K562 (cell line): Measurements from ENCODE around the gene SPIRE1. TPM values are rescaled to one million over a fixed set of nuclear protein-coding genes. Genes with fewer than 3 reads are reported as not detected.
A peak's percentile ranks its signal among the peaks of the same experiment; 100 is the strongest.

ENCODE experiments used
- ATAC-seq: fragments of 200-7000 bp; cut with Tn5 transposase; 3 replicates; pipeline ENCODE4 v1.9.1; 2020; ENCODE audit warnings: moderate library complexity
- BruUV-seq: library from RNA; stranded (reverse); fragments of 400-500 nt; replicated peaks from 2 replicates; lab custom pipeline; 2021; lab: Mats Ljungman, UMichigan
- CTCF ChIA-PET: fragments of 300-600 bp; formaldehyde crosslinking; extraction: SDS; loops from one replicate; lab custom pipeline; 2021; ENCODE audit warnings: low intra/inter-chr PET ratio; lab: Yijun Ruan, JAX
- POLR2A ChIA-PET: fragments of 300-600, 350-650 bp; sonication (Branson Sonifier 250); formaldehyde crosslinking; extraction: SDS; loops from one replicate; lab custom pipeline; 2021; ENCODE audit warnings: antibody characterized with exemption, inconsistent platforms; lab: Yijun Ruan, JAX
- DNase-seq, 4 experiments: peaks; one replicate each; pipeline versions ENCODE4 v3.0.0 to v3.0.0-alpha.2; 2011 to 2018; ENCODE audit warnings: low spot score in 3 of 4, mixed read lengths in 3 of 4; ENCODE audit errors: extremely low read depth in 1 of 4
- FAIRE-seq: peaks from 2 replicates; lab custom pipeline; 2011; peaks lifted over from hg19 to GRCh38; lab: Jason Lieb, UNC
- H2AFZ ChIP-seq: 2 replicates; pipeline ENCODE4 v1.6.0; 2011; ENCODE audit warnings: low read depth, low read length, control low read depth, inconsistent platforms
- H3K27ac ChIP-seq: fragments of 200-600 bp; 3 replicates; pipeline ENCODE4 v1.8.0; 2011; ENCODE audit warnings: low read depth, mild to moderate bottlenecking, control low read depth, inconsistent platforms, low read length, moderate library complexity, mixed read lengths; ENCODE audit errors: extremely low read depth
- H3K27me3 ChIP-seq, 2 experiments: fragments of 300-600 bp in 1 of 2; 2 replicates in 1 of 2; 3 replicates in 1 of 2; pipeline versions ENCODE4 v1.6.0 to v1.8.0; 2011; ENCODE audit warnings: inconsistent platforms in 2 of 2, low read length in 2 of 2, mild to moderate bottlenecking in 1 of 2, mixed read lengths in 1 of 2, moderate library complexity in 1 of 2; ENCODE audit not compliant: control insufficient read depth in 2 of 2, insufficient read depth in 2 of 2
- H3K36me3 ChIP-seq: fragments of 300-600 bp; 3 replicates; pipeline ENCODE4 v1.8.0; 2011; ENCODE audit warnings: mild to moderate bottlenecking, low read length, inconsistent platforms; ENCODE audit not compliant: control insufficient read depth, insufficient read depth
- H3K4me1 ChIP-seq, 2 experiments: fragments of 200-600 bp in 1 of 2; replicated peaks in 1 of 2; 2 replicates in 1 of 2; 3 replicates in 1 of 2; pipeline versions ENCODE4 v1.5.1 to v1.8.0; 2011; ENCODE audit warnings: inconsistent platforms in 2 of 2, low read length in 2 of 2, mild to moderate bottlenecking in 1 of 2, mixed read lengths in 1 of 2, moderate library complexity in 1 of 2; ENCODE audit not compliant: control insufficient read depth in 2 of 2, insufficient read depth in 2 of 2
- H3K4me2 ChIP-seq: 2 replicates; pipeline ENCODE4 v1.6.1; 2011; ENCODE audit warnings: low read length, control low read depth, inconsistent platforms, mixed read lengths; ENCODE audit not compliant: insufficient read depth
- H3K4me3 ChIP-seq: fragments of 200-600 bp; sonication (generic), shearing (Covaris generic); 2 replicates; pipeline ENCODE4 v1.5.1; 2016; ENCODE audit warnings: control low read depth, inconsistent platforms
- H3K79me2 ChIP-seq: fragments of 200-600 bp; 3 replicates; pipeline ENCODE4 v1.8.0; 2011; ENCODE audit warnings: low read length, inconsistent platforms; ENCODE audit not compliant: control insufficient read depth, insufficient read depth
- H3K9ac ChIP-seq, 2 experiments: 2 replicates each; pipeline versions ENCODE4 v1.6.0 to v1.6.1; 2011; ENCODE audit warnings: low read depth in 2 of 2, low read length in 2 of 2, control low read depth in 1 of 2, inconsistent platforms in 1 of 2, mild to moderate bottlenecking in 1 of 2, mixed read lengths in 1 of 2; ENCODE audit not compliant: insufficient read depth in 1 of 2
- H3K9me1 ChIP-seq: one replicate; pipeline ENCODE4 v1.6.0; 2011; ENCODE audit warnings: inconsistent platforms, mild to moderate bottlenecking, low read length, moderate library complexity; ENCODE audit not compliant: control insufficient read depth, insufficient read depth
- H3K9me3 ChIP-seq: replicated peaks from 2 replicates; pipeline ENCODE4 v1.5.1; 2011; ENCODE audit warnings: low read depth, low read length, inconsistent platforms; ENCODE audit not compliant: control insufficient read depth, insufficient read depth
- H4K20me1 ChIP-seq: replicated peaks from 2 replicates; pipeline ENCODE4 v1.6.1; 2011; ENCODE audit warnings: low read length, inconsistent platforms, mixed read lengths; ENCODE audit not compliant: control insufficient read depth, insufficient read depth
- CEBPB ChIP-seq: fragments of 450-650 bp; IDR thresholded peaks from 2 replicates; pipeline ENCODE4 v1.6.1; 2016; ENCODE audit warnings: missing genetic modification characterization, missing compliant biosample characterization
- CEBPG ChIP-seq, 3 experiments: fragments of 200-800 bp in 1 of 3; sonication (Bioruptor generic) in 1 of 3; sonication (generic) in 1 of 3; formaldehyde crosslinking in 1 of 3; IDR thresholded peaks in 2 of 3; conservative IDR thresholded peaks in 1 of 3; 2 replicates each; pipeline versions ENCODE4 v1.6.1 to v1.8.0; 2016 to 2022; ENCODE audit warnings: missing compliant biosample characterization in 2 of 3, missing genetic modification characterization in 2 of 3, mild to moderate bottlenecking in 1 of 3, missing genetic modification reagents in 1 of 3
- FOXK1 ChIP-seq: sonication (generic); formaldehyde crosslinking; IDR thresholded peaks from 2 replicates; pipeline ENCODE4 v1.8.0; 2022; ENCODE audit warnings: missing genetic modification reagents, mild to moderate bottlenecking, borderline replicate concordance
- RBM25 ChIP-seq: fragments of 200-400 bp; formaldehyde crosslinking; IDR thresholded peaks from 2 replicates; pipeline ENCODE4 v1.6.1; 2018; ENCODE audit warnings: low read length, low read depth, moderate library complexity; ENCODE audit not compliant: severe bottlenecking
- SMARCC2 ChIP-seq: fragments of 450-650 bp; IDR thresholded peaks from 2 replicates; pipeline ENCODE4 v1.6.1; 2017; ENCODE audit warnings: antibody characterized with exemption, moderate library complexity, mild to moderate bottlenecking, low read depth
- STAT5A ChIP-seq: IDR thresholded peaks from 2 replicates; pipeline ENCODE4 v1.6.1; 2012; ENCODE audit warnings: low read length, inconsistent platforms, borderline replicate concordance
- WGBS: fragments of 100-300 bp; shearing (Covaris generic); methylation state at CpG from one replicate; pipeline ENCODE4 v1.1.6; 2016; ENCODE audit warnings: low coverage, mixed read lengths; ENCODE audit not compliant: insufficient coverage; ENCODE audit errors: missing lambda C conversion rate; 5-methylcytosine and 5-hydroxymethylcytosine counted together
- in situ Hi-C: fragments of 300-500 bp; cut with MboI; formaldehyde crosslinking; loops from 4 replicates; pipeline ENCODE4 v1.15.0; 2018; ENCODE audit warnings: inconsistent platforms, mixed read lengths
- intact Hi-C: fragments of 100-400 bp; cut with micrococcal nuclease; formaldehyde crosslinking; loops from 2 replicates; pipeline ENCODE4 v1.14.2; 2022
- polyA plus RNA-seq, 8 experiments: library from polyadenylated mRNA; depleted of rRNA in 4 of 8; stranded (reverse) in 5 of 8; unstranded in 3 of 8; fragments of >200 nt; fragmentation: Nextera tagmentation in 2 of 8; fragmentation: Illumina TruSeq in 1 of 8; extraction: Ambion mirVana in 2 of 8; extraction: Trizol in 1 of 8; gene quantifications; 2 replicates each; pipeline versions ENCODE4 v1.2.1 to v1.2.3, GENCODE V29; 2011 to 2014; ENCODE audit warnings: inconsistent platforms in 1 of 8, missing spikeins in 1 of 8
- total RNA-seq, 7 experiments: library from RNA; depleted of rRNA in 6 of 7; stranded (reverse); fragments of >200 nt in 6 of 7; fragmentation: Illumina TruSeq in 2 of 7; extraction: Trizol in 2 of 7; gene quantifications; 2 replicates each; pipeline versions ENCODE4 v1.2.1 to v1.2.3, GENCODE V29; 2011 to 2021; ENCODE audit warnings: low replicate concordance in 1 of 7
- TF ChIP-seq, protein P1 (sequence below), 2 experiments: fragments of 450-650 bp in 1 of 2; sonication (generic) in 1 of 2; formaldehyde crosslinking in 1 of 2; IDR thresholded peaks in 1 of 2; conservative IDR thresholded peaks in 1 of 2; 2 replicates each; pipeline versions ENCODE4 v1.6.1 to v1.8.1; 2016 to 2023; ENCODE audit warnings: mild to moderate bottlenecking in 2 of 2, moderate library complexity in 2 of 2, inconsistent platforms in 1 of 2, missing genetic modification reagents in 1 of 2
- TF ChIP-seq, protein P2 (sequence below): fragments of 250-450 bp; sonication (Bioruptor Pico); IDR thresholded peaks from 2 replicates; pipeline ENCODE4 v1.8.0; 2022; ENCODE audit warnings: moderate library complexity, mild to moderate bottlenecking, inconsistent platforms

The SPIRE1 gene
- total and polyA plus RNA-seq, 9 of the 15 experiments (the other 6 are each of a cell fraction or from before 2014, with no cell fraction given), result 2.9 to 14.0 (median 10.2) TPM

DNA sequence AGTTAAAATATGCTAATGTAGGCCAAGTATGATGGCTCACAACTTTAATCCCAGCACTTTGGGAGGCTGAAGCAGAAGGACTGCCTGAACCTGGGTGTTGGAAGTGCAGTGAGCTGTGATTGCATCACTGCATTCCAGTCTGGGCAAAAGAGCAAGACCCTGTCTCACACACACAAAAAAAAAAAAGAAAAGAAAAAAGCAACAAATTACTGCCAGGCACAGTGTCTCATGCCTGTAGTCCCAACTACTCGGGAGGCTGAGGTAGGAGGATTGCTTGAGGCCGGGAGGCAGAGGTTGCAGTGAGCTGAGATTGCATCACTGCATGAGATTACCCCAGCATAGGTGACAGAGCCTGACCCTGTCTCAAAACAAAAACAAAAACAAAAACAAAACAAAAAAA is 139.6 kb downstream of the SPIRE1 start:
- H4K20me1 ChIP-seq, result no peaks in the 10 kb centered on the region
- intact Hi-C loops (no loop called here), in situ Hi-C loops (no loop called here)
- no peaks in the 10 kb centered on the region for H3K79me2 ChIP-seq
- no peak overlapping the region for H3K9ac ChIP-seq
- no peak for DNase-seq
- POLR2A ChIA-PET, result interaction anchor here (0.7 to 1.3 kb wide), 2 partner anchors 15 to 48 kb away, joined by 3 to 4 read pairs; no protein-coding TSS in a partner anchor
- no peaks in the 10 kb centered on the region for H3K27me3 ChIP-seq
- peak; percentile 23 for FAIRE-seq
- H3K4me1 ChIP-seq, result 0 out of 5 replicates have a peak, but pooled peaks cover 0 to 8% of the 10 kb centered on the region in 2 experiments
- ATAC-seq, result no peak
- H3K9me1 ChIP-seq, result no peaks in the 10 kb centered on the region
- no peaks in the 10 kb centered on the region for H3K36me3 ChIP-seq
- no TSS peak for BruUV-seq
- no peak overlapping the region for H2AFZ ChIP-seq
- no peak overlapping the region for H3K4me2 ChIP-seq
- TF ChIP-seq FOXK1 (CRISPR knock-in tag) (no peak), SMARCC2 (no peak), CEBPB (tag) (peak; percentile 78), STAT5A (no peak), CEBPG (CRISPR knock-in tag; IDR thresholded peaks at IDR 0.05) (0 out of 2 replicates have a peak, but pooled peaks have one; percentile 35), CEBPG (tag; conservative IDR thresholded peaks at IDR 0.05 in 1 of 2, IDR thresholded peaks at IDR 0.05 in 1 of 2) (peak; percentile 52 to 70; a peak in 3 of 4 replicates), RBM25 (no peak)
- TF ChIP-seq, protein P1, sequence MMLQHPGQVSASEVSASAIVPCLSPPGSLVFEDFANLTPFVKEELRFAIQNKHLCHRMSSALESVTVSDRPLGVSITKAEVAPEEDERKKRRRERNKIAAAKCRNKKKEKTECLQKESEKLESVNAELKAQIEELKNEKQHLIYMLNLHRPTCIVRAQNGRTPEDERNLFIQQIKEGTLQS (IDR thresholded peaks at IDR 0.05), result peak; percentile 67; the same call in 1 of the 2 replicates
- TF ChIP-seq, protein P1 (CRISPR knock-in tag; conservative IDR thresholded peaks at IDR 0.05), result no peak
- TF ChIP-seq, protein P2, sequence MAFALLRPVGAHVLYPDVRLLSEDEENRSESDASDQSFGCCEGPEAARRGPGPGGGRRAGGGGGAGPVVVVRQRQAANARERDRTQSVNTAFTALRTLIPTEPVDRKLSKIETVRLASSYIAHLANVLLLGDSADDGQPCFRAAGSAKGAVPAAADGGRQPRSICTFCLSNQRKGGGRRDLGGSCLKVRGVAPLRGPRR (CRISPR knock-in tag), result no peak
- TF ChIP-seq, all 486 proteins: peak for 3
- Histone ChIP-seq H3K4me3 (no peak overlapping the region), H3K9me3 (no peaks in the 10 kb centered on the region), H3K27ac (no peak overlapping the region)
- CTCF ChIA-PET, result no interaction called here
- no CpG with 5 or more reads among the region's 2 CpGs for whole genome bisulfite sequencing
